Lower lobe of right lung (tissue), 2 donors: ENCODE measurements around the gene NCOA5. TPM values are rescaled to one million over a fixed set of nuclear protein-coding genes. Genes with fewer than 3 reads are reported as not detected.

Experiments used
- ATAC-seq, 2 donors: fragments of 200-7000 bp; cut with Tn5 transposase; one replicate each; pipeline ENCODE4 v1.9.1; 2020 to 2022; ENCODE audit warnings: mild to moderate bottlenecking in 2 of 2, moderate library complexity in 2 of 2
- DNase-seq: peaks from one replicate; pipeline ENCODE4 v3.0.0-alpha.2; 2020
- H3K27ac ChIP-seq: fragments of 200-600 bp; one replicate; pipeline ENCODE4 v1.8.0; 2022
- H3K27me3 ChIP-seq: fragments of 200-600 bp; one replicate; pipeline ENCODE4 v1.8.0; 2022; ENCODE audit warnings: low read depth
- H3K36me3 ChIP-seq: fragments of 200-600 bp; one replicate; pipeline ENCODE4 v1.8.0; 2022; ENCODE audit warnings: mild to moderate bottlenecking
- H3K4me1 ChIP-seq: fragments of 200-600 bp; one replicate; pipeline ENCODE4 v1.8.0; 2022
- H3K4me3 ChIP-seq: fragments of 200-600 bp; one replicate; pipeline ENCODE4 v1.8.0; 2022; ENCODE audit warnings: mild to moderate bottlenecking
- H3K9me3 ChIP-seq: fragments of 200-600 bp; one replicate; pipeline ENCODE4 v1.8.0; 2022
- CTCF ChIP-seq: fragments of 200-600 bp; IDR thresholded peaks from one replicate; pipeline ENCODE4 v1.8.0; 2022; ENCODE audit warnings: antibody characterized with exemption, mild to moderate bottlenecking
- intact Hi-C: fragments of 100-400 bp; cut with DNase I; formaldehyde crosslinking; loops from one replicate; pipeline ENCODE4 v1.11.0; 2022
- total RNA-seq: library from RNA; stranded (reverse); fragmentation: NEBNext Ultra II Directional; extraction: Animal tissue kit (Norgen Biotek cat#: 25700); gene quantifications from one replicate; pipeline ENCODE4 v1.2.1, GENCODE V29; 2021
- donor health status: DM: no; HTN: yes; CAD: no; lungs with severe emphysema.

The NCOA5 gene
- total RNA-seq, 1 donor from 2014 or later = 29.4 TPM

- no peak for TF ChIP-seq CTCF
- ATAC-seq (no peak), DNase-seq (no peak)
- no peak overlapping the region for H3K4me3 ChIP-seq
- no peaks in the 10 kb centered on the region for H3K36me3 ChIP-seq
- intact Hi-C loops = no loop called here
- H3K9me3 ChIP-seq = no peaks in the 10 kb centered on the region
- no peaks in the 10 kb centered on the region for H3K4me1 ChIP-seq
- no peak overlapping the region for H3K27ac ChIP-seq
- peaks cover 39% of the 10 kb centered on the region for H3K27me3 ChIP-seq
Measured at GRCh38 chr20:46036370-46036769, 53.4 kb downstream of the NCOA5 start.

DNA sequence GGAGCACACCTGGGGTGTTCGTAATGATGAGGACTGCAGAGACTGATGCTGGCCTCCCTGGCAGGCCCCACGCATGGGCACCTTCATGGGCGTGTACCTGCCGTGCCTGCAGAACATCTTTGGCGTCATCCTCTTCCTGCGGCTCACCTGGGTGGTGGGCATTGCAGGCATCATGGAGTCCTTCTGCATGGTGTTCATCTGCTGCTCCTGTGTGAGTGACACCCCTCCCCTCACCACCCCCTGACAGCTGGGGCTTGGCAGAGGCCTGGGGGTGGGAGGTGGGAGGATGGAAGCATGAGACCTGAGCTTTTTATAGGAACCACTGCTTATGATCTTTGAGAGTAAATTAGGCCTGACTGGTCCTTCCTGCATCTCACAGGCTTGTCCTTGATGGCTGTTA is 54.0 kb downstream of the NCOA5 start:
- H3K4me3 ChIP-seq = no peak overlapping the region
- DNase-seq (no peak), ATAC-seq (no peak)
- no peaks in the 10 kb centered on the region for H3K9me3 ChIP-seq
- peaks cover 44% of the 10 kb centered on the region for H3K27me3 ChIP-seq
- no peak overlapping the region for H3K27ac ChIP-seq
- intact Hi-C loops = no loop called here
- H3K36me3 ChIP-seq = no peaks in the 10 kb centered on the region
- no peak for TF ChIP-seq CTCF
- no peaks in the 10 kb centered on the region for H3K4me1 ChIP-seq

GRCh38 chr20:46035253-46035652 is 54.5 kb downstream of the NCOA5 start:
- Histone ChIP-seq H3K4me1 (no peaks in the 10 kb centered on the region), H3K36me3 (no peaks in the 10 kb centered on the region), H3K4me3 (no peak overlapping the region), H3K9me3 (no peaks in the 10 kb centered on the region), H3K27me3 (peaks cover 49% of the 10 kb centered on the region), H3K27ac (no peak overlapping the region)
- ATAC-seq (no peak), DNase-seq (no peak)
- no peak for TF ChIP-seq CTCF
- intact Hi-C loops = no loop called here

DNA sequence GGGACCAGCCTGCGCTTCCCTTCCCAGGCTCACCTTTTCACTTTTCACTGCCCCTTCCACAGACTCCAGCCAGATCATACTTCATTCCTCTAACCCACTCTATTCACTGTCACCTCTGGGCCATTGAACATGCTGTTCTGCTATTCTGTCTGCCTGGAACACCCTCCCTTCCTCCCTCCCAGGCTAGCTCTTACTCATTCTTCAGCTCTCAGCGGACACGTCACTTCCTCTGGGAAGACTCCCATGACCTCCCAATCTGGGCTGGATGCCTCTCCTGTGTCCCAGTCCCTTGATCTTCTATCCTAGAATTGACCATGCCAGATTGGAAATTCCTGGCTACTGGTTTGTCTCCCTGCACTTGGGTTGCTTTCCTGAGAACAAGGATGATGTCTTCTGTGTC is 55.7 kb downstream of the NCOA5 start:
- no peak for TF ChIP-seq CTCF
- no peaks in the 10 kb centered on the region for H3K36me3 ChIP-seq
- H3K4me1 ChIP-seq = no peaks in the 10 kb centered on the region
- no peaks in the 10 kb centered on the region for H3K9me3 ChIP-seq
- DNase-seq = no peak
- peaks cover 59% of the 10 kb centered on the region for H3K27me3 ChIP-seq
- intact Hi-C loops = no loop called here
- H3K4me3 ChIP-seq = no peak overlapping the region
- no peak for ATAC-seq
- no peak overlapping the region for H3K27ac ChIP-seq

DNA sequence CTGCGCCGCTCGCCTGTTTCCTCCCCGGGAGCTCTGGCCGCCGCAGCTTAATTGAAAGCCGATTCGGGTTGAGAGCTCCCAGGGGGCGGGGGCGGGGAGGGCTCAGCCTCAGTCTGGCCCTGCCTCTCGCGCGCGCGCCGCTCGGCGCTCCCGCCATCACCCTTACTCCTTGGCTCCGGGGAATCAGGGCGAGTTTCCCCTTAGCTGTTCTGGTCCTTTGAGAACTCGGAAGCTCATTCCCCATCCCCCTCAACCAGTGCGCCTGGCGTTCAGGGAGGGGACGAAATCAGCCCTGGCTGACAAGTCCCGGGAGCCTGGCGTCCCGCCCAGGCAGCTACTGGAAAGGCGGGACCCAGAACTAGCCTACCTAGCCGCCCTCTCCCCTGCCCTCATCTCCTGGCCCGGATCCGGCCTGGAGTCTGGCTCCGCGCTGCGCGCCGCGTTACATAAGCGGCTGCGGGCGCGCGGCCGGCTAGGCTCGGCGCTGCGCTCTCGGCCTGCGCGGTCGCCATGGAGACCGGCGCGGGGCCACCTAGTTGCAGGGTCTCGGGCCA is 58.0 kb downstream of the NCOA5 start:
- Histone ChIP-seq H3K4me1 (no peaks in the 10 kb centered on the region), H3K36me3 (no peaks in the 10 kb centered on the region), H3K27ac (no peak overlapping the region), H3K4me3 (no peak overlapping the region), H3K9me3 (no peaks in the 10 kb centered on the region), H3K27me3 (peaks cover 80% of the 10 kb centered on the region)
- intact Hi-C loops = no loop called here
- TF ChIP-seq CTCF = no peak
- ATAC-seq (no peak), DNase-seq (no peak)
